A673 (cell line): ENCODE results near the gene ZNF23.

ENCODE experiments used
- EZH2 ChIP-seq: fragments of 200-600 bp; sonication (generic); IDR thresholded peaks from 2 replicates; pipeline ENCODE4 v1.6.1; 2017; ENCODE audit warnings: borderline replicate concordance, low read depth, mild to moderate bottlenecking, mixed read lengths, antibody characterized with exemption, low read length; ENCODE audit not compliant: poor library complexity, severe bottlenecking
- TF ChIP-seq, protein P1 (sequence below): fragments of 300-800, 200-600 bp; sonication (generic); conservative IDR thresholded peaks from 2 replicates; pipeline ENCODE4 v1.5.1; 2017; ENCODE audit warnings: low read depth, mild to moderate bottlenecking, antibody characterized with exemption, low read length, moderate library complexity, mixed read lengths

DNA sequence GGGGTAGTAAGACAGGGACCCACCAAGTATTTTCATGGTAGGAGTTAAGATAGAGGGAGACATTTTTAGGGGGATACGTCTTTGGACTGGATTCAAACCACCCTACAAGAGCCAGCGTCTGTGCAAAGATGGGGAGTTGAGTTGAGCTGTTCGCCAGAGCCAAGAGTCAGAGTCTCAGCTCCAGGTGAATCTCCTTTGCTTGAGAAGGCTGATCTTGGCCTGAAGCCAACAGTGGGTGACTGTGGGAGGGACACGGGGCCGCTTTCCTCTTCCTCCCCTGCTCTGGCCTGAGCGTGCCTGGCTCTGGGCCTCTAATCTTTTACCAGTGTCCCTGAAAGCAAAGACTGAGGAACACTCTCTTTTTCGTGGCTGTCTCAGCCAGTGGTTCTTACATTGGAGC lies 25.6 kb downstream of the ZNF23 start:
- TF ChIP-seq, protein P1, sequence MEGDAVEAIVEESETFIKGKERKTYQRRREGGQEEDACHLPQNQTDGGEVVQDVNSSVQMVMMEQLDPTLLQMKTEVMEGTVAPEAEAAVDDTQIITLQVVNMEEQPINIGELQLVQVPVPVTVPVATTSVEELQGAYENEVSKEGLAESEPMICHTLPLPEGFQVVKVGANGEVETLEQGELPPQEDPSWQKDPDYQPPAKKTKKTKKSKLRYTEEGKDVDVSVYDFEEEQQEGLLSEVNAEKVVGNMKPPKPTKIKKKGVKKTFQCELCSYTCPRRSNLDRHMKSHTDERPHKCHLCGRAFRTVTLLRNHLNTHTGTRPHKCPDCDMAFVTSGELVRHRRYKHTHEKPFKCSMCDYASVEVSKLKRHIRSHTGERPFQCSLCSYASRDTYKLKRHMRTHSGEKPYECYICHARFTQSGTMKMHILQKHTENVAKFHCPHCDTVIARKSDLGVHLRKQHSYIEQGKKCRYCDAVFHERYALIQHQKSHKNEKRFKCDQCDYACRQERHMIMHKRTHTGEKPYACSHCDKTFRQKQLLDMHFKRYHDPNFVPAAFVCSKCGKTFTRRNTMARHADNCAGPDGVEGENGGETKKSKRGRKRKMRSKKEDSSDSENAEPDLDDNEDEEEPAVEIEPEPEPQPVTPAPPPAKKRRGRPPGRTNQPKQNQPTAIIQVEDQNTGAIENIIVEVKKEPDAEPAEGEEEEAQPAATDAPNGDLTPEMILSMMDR: no peak
- TF ChIP-seq EZH2: no peak
